H9 (cell line): ENCODE data around the gene MSN. TPM values are rescaled to one million over a fixed set of nuclear protein-coding genes. Genes with fewer than 3 reads are reported as not detected.

Source experiments
- DNase-seq: peaks from one replicate; pipeline ENCODE4 v3.0.0-alpha.2; 2017
- H2AFZ ChIP-seq: one replicate; pipeline ENCODE4 v1.6.1; 2013; ENCODE audit warnings: mild to moderate bottlenecking, low read length, control low read depth, moderate library complexity
- H2AK5ac ChIP-seq: 2 replicates; pipeline ENCODE4 v1.6.1; 2013; ENCODE audit warnings: low read length, control low read depth, mixed read lengths; ENCODE audit not compliant: insufficient read length
- H2BK120ac ChIP-seq: one replicate; pipeline ENCODE4 v1.6.1; 2013; ENCODE audit warnings: low read depth, mild to moderate bottlenecking, low read length, control low read depth, inconsistent platforms; ENCODE audit not compliant: poor library complexity, severe bottlenecking
- H2BK12ac ChIP-seq: 2 replicates; pipeline ENCODE4 v1.6.1; 2013; ENCODE audit warnings: low read length, control low read depth, mixed read lengths, low read depth; ENCODE audit not compliant: insufficient read length
- H2BK15ac ChIP-seq: 2 replicates; pipeline ENCODE4 v1.6.1; 2013; ENCODE audit warnings: low read depth, low read length, control low read depth
- H2BK20ac ChIP-seq: one replicate; pipeline ENCODE4 v1.6.1; 2013; ENCODE audit warnings: low read depth, mild to moderate bottlenecking, low read length, control low read depth, inconsistent platforms; ENCODE audit not compliant: poor library complexity, severe bottlenecking
- H2BK5ac ChIP-seq: 2 replicates; pipeline ENCODE4 v1.6.1; 2013; ENCODE audit warnings: low read length, control low read depth, mixed read lengths; ENCODE audit not compliant: insufficient read length
- H3K14ac ChIP-seq: 2 replicates; pipeline ENCODE4 v1.6.1; 2013; ENCODE audit warnings: low read length, control low read depth; ENCODE audit not compliant: insufficient read depth
- H3K18ac ChIP-seq: 2 replicates; pipeline ENCODE4 v1.6.1; 2013; ENCODE audit warnings: low read depth, mild to moderate bottlenecking, mixed read lengths, low read length, control low read depth; ENCODE audit not compliant: insufficient read length
- H3K23ac ChIP-seq: 2 replicates; pipeline ENCODE4 v1.6.1; 2013; ENCODE audit warnings: low read length, control low read depth, mixed read lengths, low read depth; ENCODE audit not compliant: insufficient read length
- H3K23me2 ChIP-seq: 2 replicates; pipeline ENCODE4 v1.6.1; 2013; ENCODE audit warnings: low read depth, mild to moderate bottlenecking, mixed read lengths, low read length, control low read depth; ENCODE audit not compliant: insufficient read length, poor library complexity, severe bottlenecking
- H3K27ac ChIP-seq: 2 replicates; pipeline ENCODE4 v1.5.1; 2013; ENCODE audit warnings: low read length, control low read depth, mixed read lengths, low read depth; ENCODE audit not compliant: insufficient read length
- H3K27me3 ChIP-seq: 2 replicates; pipeline ENCODE4 v1.6.1; 2013; ENCODE audit warnings: low read length, control low read depth, inconsistent platforms; ENCODE audit not compliant: insufficient read depth
- H3K4ac ChIP-seq: 2 replicates; pipeline ENCODE4 v1.6.1; 2013; ENCODE audit warnings: low read depth, mild to moderate bottlenecking, control low read depth, inconsistent platforms, low read length, moderate library complexity
- H3K4me1 ChIP-seq: 2 replicates; pipeline ENCODE4 v1.6.1; 2013; ENCODE audit warnings: low read length, control low read depth, inconsistent platforms; ENCODE audit not compliant: insufficient read depth
- H3K4me2 ChIP-seq: 2 replicates; pipeline ENCODE4 v1.6.1; 2013; ENCODE audit warnings: low read length, control low read depth, mixed read lengths; ENCODE audit not compliant: insufficient read length, insufficient read depth
- H3K56ac ChIP-seq: 2 replicates; pipeline ENCODE4 v1.6.1; 2013; ENCODE audit warnings: low read depth, mild to moderate bottlenecking, mixed read lengths, low read length, control low read depth; ENCODE audit not compliant: insufficient read length
- H3K79me1 ChIP-seq: 2 replicates; pipeline ENCODE4 v1.6.1; 2013; ENCODE audit warnings: low read depth, mild to moderate bottlenecking, moderate library complexity, low read length, control low read depth, inconsistent platforms; ENCODE audit not compliant: insufficient read depth, poor library complexity, severe bottlenecking
- H3K79me2 ChIP-seq: 2 replicates; pipeline ENCODE4 v1.6.1; 2013; ENCODE audit warnings: low read length, control low read depth, inconsistent platforms; ENCODE audit not compliant: insufficient read depth
- H3K9ac ChIP-seq: 2 replicates; pipeline ENCODE4 v1.6.1; 2013; ENCODE audit warnings: low read length, control low read depth, mixed read lengths; ENCODE audit not compliant: insufficient read length; ENCODE audit errors: extremely low read depth
- H3K9me3 ChIP-seq: one replicate; pipeline ENCODE4 v1.6.1; 2013; ENCODE audit warnings: low read depth, low read length, inconsistent platforms; ENCODE audit not compliant: control insufficient read depth
- H3T11ph ChIP-seq: one replicate; pipeline ENCODE4 v1.6.1; 2013; ENCODE audit warnings: mild to moderate bottlenecking, low read length, control low read depth, inconsistent platforms
- H4K20me1 ChIP-seq: one replicate; pipeline ENCODE4 v1.6.1; 2013; ENCODE audit not compliant: control insufficient read depth, insufficient read length, insufficient read depth
- H4K5ac ChIP-seq: 2 replicates; pipeline ENCODE4 v1.6.1; 2013; ENCODE audit warnings: low read depth, mild to moderate bottlenecking, mixed read lengths, low read length, control low read depth; ENCODE audit not compliant: insufficient read length
- H4K8ac ChIP-seq: replicated peaks from 2 replicates; pipeline ENCODE4 v1.6.1; 2013; ENCODE audit warnings: low read length, control low read depth, mixed read lengths, low read depth; ENCODE audit not compliant: insufficient read length
- H4K91ac ChIP-seq: 2 replicates; pipeline ENCODE4 v1.6.1; 2013; ENCODE audit warnings: low read depth, mild to moderate bottlenecking, moderate library complexity, mixed read lengths, low read length, control low read depth; ENCODE audit not compliant: insufficient read length
- H3K27ac Mint-ChIP-seq, 3 experiments: 2 replicates in 2 of 3; 3 replicates in 1 of 3; pipeline ENCODE4 v1.8.0; 2020 to 2021; ENCODE audit warnings: mixed read lengths in 3 of 3, mild to moderate bottlenecking in 1 of 3, moderate library complexity in 1 of 3
- H3K27me3 Mint-ChIP-seq: 2 replicates; pipeline ENCODE4 v1.8.0; 2021; ENCODE audit warnings: low read depth, mild to moderate bottlenecking, moderate library complexity, mixed read lengths
- H3K36me3 Mint-ChIP-seq, 3 experiments: 2 replicates in 2 of 3; 3 replicates in 1 of 3; pipeline ENCODE4 v1.8.0; 2020 to 2021; ENCODE audit warnings: low read depth in 3 of 3, mixed read lengths in 3 of 3; ENCODE audit not compliant: insufficient read depth in 1 of 3
- H3K4me1 Mint-ChIP-seq, 2 experiments: 2 replicates each; pipeline ENCODE4 v1.8.0; 2020; ENCODE audit warnings: mixed read lengths in 2 of 2
- H3K4me3 Mint-ChIP-seq, 2 experiments: 2 replicates in 1 of 2; 3 replicates in 1 of 2; pipeline ENCODE4 v1.8.0; 2020 to 2021; ENCODE audit warnings: mild to moderate bottlenecking in 2 of 2, mixed read lengths in 2 of 2, moderate library complexity in 1 of 2
- H3K9me3 Mint-ChIP-seq, 2 experiments: 2 replicates in 1 of 2; 3 replicates in 1 of 2; pipeline ENCODE4 v1.8.0; 2020; ENCODE audit warnings: mild to moderate bottlenecking in 2 of 2, mixed read lengths in 2 of 2, moderate library complexity in 1 of 2
- CTCF ChIP-seq: fragments of 200-600 bp; sonication (generic); conservative IDR thresholded peaks from 3 replicates; pipeline ENCODE4 v1.8.0; 2021; ENCODE audit warnings: antibody characterized with exemption, mild to moderate bottlenecking
- WGBS: extraction: QIAGEN DNeasy Blood & Tissue Kit; methylation state at CpG from one replicate; pipeline ENCODE4 v1.1.7; 2013; ENCODE audit warnings: missing lambda C conversion rate, low lambda C conversion rate, mixed read lengths; ENCODE audit not compliant: insufficient read length; ENCODE audit errors: extremely low coverage; 5-methylcytosine and 5-hydroxymethylcytosine counted together
- total RNA-seq: library from RNA; stranded (reverse); gene quantifications from 2 replicates; pipeline ENCODE4 v1.2.1, GENCODE V29; 2021

MSN gene
- total RNA-seq, 1 experiment from 2014 or later = 126 TPM

GRCh38 chrX:65751519-65751918 is 84.1 kb downstream of the MSN start:
- Histone ChIP-seq H4K91ac (no peak overlapping the region), H2BK15ac (no peak overlapping the region), H3K79me2 (no peaks in the 10 kb centered on the region), H2AFZ (no peak overlapping the region), H3K14ac (no peak overlapping the region), H3K56ac (no peak overlapping the region), H4K5ac (no peak overlapping the region), H2BK12ac (no peak overlapping the region), H3K9me3 (peaks cover 20% of the 10 kb centered on the region), H4K8ac (no peak overlapping the region), H3K23me2 (no peaks in the 10 kb centered on the region), H3K18ac (no peak overlapping the region), H3T11ph (no peak overlapping the region), H3K27me3 (no peaks in the 10 kb centered on the region), H2BK120ac (no peak overlapping the region), H2AK5ac (no peak overlapping the region), H3K4ac (no peak overlapping the region), H2BK20ac (no peak overlapping the region), H3K4me2 (no peak overlapping the region), H3K23ac (no peak overlapping the region), H3K9ac (no peak overlapping the region), H3K4me1 (no peaks in the 10 kb centered on the region), H3K27ac (no peak overlapping the region), H4K20me1 (no peaks in the 10 kb centered on the region), H2BK5ac (no peak overlapping the region), H3K79me1 (no peaks in the 10 kb centered on the region)
- TF ChIP-seq CTCF = no peak
- no peaks in the 10 kb centered on the region; a peak in 1 of 4 replicates for H3K4me1 Mint-ChIP-seq
- H3K36me3 Mint-ChIP-seq = peaks cover 0 to 16% (median 10%) of the 10 kb centered on the region in 3 experiments
- no peak overlapping the region for H3K4me3 Mint-ChIP-seq
- WGBS = no CpG with 5 or more reads among the region's 2 CpGs
- DNase-seq = no peak
- peaks cover 67 to 74% of the 10 kb centered on the region in 2 experiments for H3K9me3 Mint-ChIP-seq
- H3K27me3 Mint-ChIP-seq = no peaks in the 10 kb centered on the region
- H3K27ac Mint-ChIP-seq = no peak overlapping the region
